ENCODE data around the gene PPM1H.

PPM1H gene

DNA sequence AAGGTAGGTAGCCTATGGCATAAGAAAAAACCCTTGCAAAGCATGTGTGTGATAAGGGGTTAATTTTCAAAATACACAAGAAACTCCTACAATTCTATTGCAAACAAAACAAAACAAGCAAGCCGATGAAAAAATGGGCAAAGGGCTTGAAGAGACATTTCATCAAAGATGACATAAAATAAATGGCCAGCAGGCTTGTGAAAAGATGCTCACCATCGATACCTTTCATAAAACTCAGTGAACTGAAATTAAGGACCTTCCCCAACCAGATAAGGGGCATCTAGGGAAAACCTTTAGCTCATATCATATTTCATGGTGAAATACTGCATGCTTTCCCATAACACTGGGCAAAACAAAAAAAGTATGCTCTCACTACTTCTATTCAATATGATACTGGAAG is 131.2 kb downstream of the PPM1H start:
- H3K27ac Mint-ChIP-seq, result peak overlapping the region; percentile 36
- H3K4me3 Mint-ChIP-seq, result no peak overlapping the region
- TF ChIP-seq, protein P1, sequence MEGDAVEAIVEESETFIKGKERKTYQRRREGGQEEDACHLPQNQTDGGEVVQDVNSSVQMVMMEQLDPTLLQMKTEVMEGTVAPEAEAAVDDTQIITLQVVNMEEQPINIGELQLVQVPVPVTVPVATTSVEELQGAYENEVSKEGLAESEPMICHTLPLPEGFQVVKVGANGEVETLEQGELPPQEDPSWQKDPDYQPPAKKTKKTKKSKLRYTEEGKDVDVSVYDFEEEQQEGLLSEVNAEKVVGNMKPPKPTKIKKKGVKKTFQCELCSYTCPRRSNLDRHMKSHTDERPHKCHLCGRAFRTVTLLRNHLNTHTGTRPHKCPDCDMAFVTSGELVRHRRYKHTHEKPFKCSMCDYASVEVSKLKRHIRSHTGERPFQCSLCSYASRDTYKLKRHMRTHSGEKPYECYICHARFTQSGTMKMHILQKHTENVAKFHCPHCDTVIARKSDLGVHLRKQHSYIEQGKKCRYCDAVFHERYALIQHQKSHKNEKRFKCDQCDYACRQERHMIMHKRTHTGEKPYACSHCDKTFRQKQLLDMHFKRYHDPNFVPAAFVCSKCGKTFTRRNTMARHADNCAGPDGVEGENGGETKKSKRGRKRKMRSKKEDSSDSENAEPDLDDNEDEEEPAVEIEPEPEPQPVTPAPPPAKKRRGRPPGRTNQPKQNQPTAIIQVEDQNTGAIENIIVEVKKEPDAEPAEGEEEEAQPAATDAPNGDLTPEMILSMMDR (IDR thresholded peaks at IDR 0.05), result no peak
- H3K9me3 Mint-ChIP-seq, result peaks cover 6% of the 10 kb centered on the region
- no peak for DNase-seq
- peaks cover 24% of the 10 kb centered on the region for H3K4me1 Mint-ChIP-seq
- no peaks in the 10 kb centered on the region for H3K27me3 Mint-ChIP-seq (ENCODE audit: low read depth, poor library complexity)
- peaks cover 16% of the 10 kb centered on the region for H3K36me3 Mint-ChIP-seq (ENCODE audit: low read depth)

DNA sequence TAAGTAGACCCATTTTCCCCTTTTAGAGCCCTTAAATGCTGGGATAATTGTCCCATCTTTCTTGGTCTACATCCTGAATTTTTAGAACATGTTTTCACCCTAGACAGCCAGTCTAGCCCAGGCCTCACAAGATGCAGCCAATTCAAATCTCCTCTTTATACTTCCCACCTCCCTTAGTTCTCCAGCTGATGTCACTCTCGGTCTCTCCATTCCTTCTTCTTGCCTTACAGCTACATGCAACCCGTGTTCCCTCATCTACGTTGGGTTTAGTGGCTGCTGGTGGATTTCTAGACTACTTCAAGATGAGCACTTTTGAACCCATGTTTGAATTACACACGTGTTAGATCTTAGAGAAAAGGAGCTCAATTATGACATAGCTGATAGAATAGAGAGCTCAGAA is 132.0 kb downstream of the PPM1H start:
- Mint-ChIP-seq H3K36me3 (ENCODE audit: low read depth) (peaks cover 16% of the 10 kb centered on the region), H3K4me3 (no peak overlapping the region), H3K27ac (no peak overlapping the region), H3K9me3 (peaks cover 6% of the 10 kb centered on the region), H3K4me1 (peaks cover 21% of the 10 kb centered on the region), H3K27me3 (ENCODE audit: low read depth, poor library complexity) (no peaks in the 10 kb centered on the region)
- no peak for DNase-seq
- TF ChIP-seq, protein P1 (IDR thresholded peaks at IDR 0.05), result no peak

GRCh38 chr12:62802321-62802720 is 132.6 kb downstream of the PPM1H start:
- no peak for DNase-seq
- H3K27me3 Mint-ChIP-seq (ENCODE audit: low read depth, poor library complexity), result no peaks in the 10 kb centered on the region
- peaks cover 6% of the 10 kb centered on the region for H3K9me3 Mint-ChIP-seq
- no peak overlapping the region for H3K4me3 Mint-ChIP-seq
- H3K27ac Mint-ChIP-seq, result no peak overlapping the region
- H3K36me3 Mint-ChIP-seq (ENCODE audit: low read depth), result peaks cover 16% of the 10 kb centered on the region
- H3K4me1 Mint-ChIP-seq, result peaks cover 21% of the 10 kb centered on the region
- TF ChIP-seq, protein P1 (IDR thresholded peaks at IDR 0.05), result no peak

DNA sequence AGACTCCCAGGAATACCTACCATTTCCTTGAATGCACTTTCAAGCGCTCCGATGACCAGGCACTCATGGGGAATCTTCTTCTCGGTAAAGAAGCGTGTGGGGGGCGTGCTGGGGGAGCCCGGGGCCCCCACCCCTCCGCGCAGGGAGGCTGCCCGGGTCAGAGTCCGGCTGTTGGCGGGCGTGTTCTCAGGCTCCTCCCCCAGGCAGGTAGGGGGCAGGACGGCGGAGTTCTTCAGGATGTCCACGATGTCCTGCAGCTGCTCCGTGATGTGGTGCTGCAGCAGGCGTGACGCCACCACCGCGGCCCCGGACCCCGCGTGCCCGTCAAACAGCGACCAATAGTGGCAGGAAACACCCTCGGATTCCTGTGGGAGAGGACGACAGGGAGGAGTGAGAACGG is 133.2 kb downstream of the PPM1H start:
- Mint-ChIP-seq H3K36me3 (ENCODE audit: low read depth) (peaks cover 16% of the 10 kb centered on the region), H3K9me3 (peaks cover 6% of the 10 kb centered on the region), H3K4me3 (no peak overlapping the region), H3K27ac (no peak overlapping the region), H3K27me3 (ENCODE audit: low read depth, poor library complexity) (no peaks in the 10 kb centered on the region), H3K4me1 (peaks cover 21% of the 10 kb centered on the region)
- DNase-seq, result no peak
- TF ChIP-seq, protein P1 (IDR thresholded peaks at IDR 0.05), result no peak

- TF ChIP-seq, protein P1 (IDR thresholded peaks at IDR 0.05), result no peak
- Mint-ChIP-seq H3K27me3 (ENCODE audit: low read depth, poor library complexity) (no peaks in the 10 kb centered on the region), H3K9me3 (peaks cover 6% of the 10 kb centered on the region), H3K27ac (no peak overlapping the region), H3K36me3 (ENCODE audit: low read depth) (peaks cover 7% of the 10 kb centered on the region), H3K4me1 (peaks cover 21% of the 10 kb centered on the region), H3K4me3 (no peak overlapping the region)
- no peak for DNase-seq
Observed at GRCh38 chr12:62800707-62801400, 134.1 kb downstream of the PPM1H start.

- Mint-ChIP-seq H3K4me1 (peaks cover 21% of the 10 kb centered on the region), H3K27me3 (ENCODE audit: low read depth, poor library complexity) (no peaks in the 10 kb centered on the region), H3K9me3 (no peaks in the 10 kb centered on the region), H3K27ac (no peak overlapping the region), H3K4me3 (no peak overlapping the region), H3K36me3 (ENCODE audit: low read depth) (no peaks in the 10 kb centered on the region)
- TF ChIP-seq, protein P1 (IDR thresholded peaks at IDR 0.05), result no peak
- no peak for DNase-seq
Observed at GRCh38 chr12:62799766-62800406, 135.1 kb downstream of the PPM1H start.
